ENCODE measurements around the gene PLEKHA6. TPM values are rescaled to one million over a fixed set of nuclear protein-coding genes. Genes with fewer than 3 reads are reported as not detected.

PLEKHA6 gene
- total RNA-seq, 1 experiment from 2014 or later, result 5.5 TPM

GRCh38 chr1:204359131-204359473 is 627 bp downstream of the PLEKHA6 start:
- POLR2A ChIA-PET, result no interaction called here
- intact Hi-C loops (cut with micrococcal nuclease; ENCODE audit: unreplicated experiment), result no loop called here
- CTCF ChIA-PET, result interaction anchor here (0.7 kb wide), 1 partner anchor 129 kb away, joined by 3 read pairs; no protein-coding TSS in a partner anchor

GRCh38 chr1:204358605-204359004 is 1.1 kb downstream of the PLEKHA6 start:
- ATAC-seq, result no peak
- Histone ChIP-seq H3K4me3 (ENCODE audit: low read depth in 2 of 2, low read length in 2 of 2) (no peak overlapping the region), H3K4me1 (ENCODE audit: control insufficient read depth, insufficient read depth, low read length) (no peaks in the 10 kb centered on the region; the same call in 1 of the 2 replicates), H3K27ac (ENCODE audit: low read length) (no peak overlapping the region), H3K9me3 (ENCODE audit: control insufficient read depth, insufficient read depth, low read depth, low read length) (no peaks in the 10 kb centered on the region), H3K36me3 (ENCODE audit: control insufficient read depth, insufficient read depth, low read length) (no peaks in the 10 kb centered on the region), H3K27me3 (ENCODE audit: control insufficient read depth, insufficient read depth, low read length) (no peaks in the 10 kb centered on the region)
- POLR2A ChIA-PET, result no interaction called here
- TF ChIP-seq TCF7L2 (IDR thresholded peaks at IDR 0.05; ENCODE audit: low read depth, low read length), result no peak
- TF ChIP-seq CTCF (IDR thresholded peaks at IDR 0.05), result no peak
- TF ChIP-seq SIN3A (IDR thresholded peaks at IDR 0.05; ENCODE audit: borderline replicate concordance, insufficient read depth, low read depth, low read length), result no peak
- TF ChIP-seq POLR2AphosphoS5 (IDR thresholded peaks at IDR 0.05; ENCODE audit: low read depth, low read length), result no peak
- no peak for TF ChIP-seq REST (IDR thresholded peaks at IDR 0.05; ENCODE audit: insufficient read depth in 1 of 2, low read depth in 2 of 2, low read length in 1 of 2)
- DNase-seq (ENCODE audit: low read depth, low spot score), result no peak
- no TSS peak for BruUV-seq (replicated peaks)
- intact Hi-C loops (cut with micrococcal nuclease; ENCODE audit: unreplicated experiment) (no loop called here), in situ Hi-C loops (cut with HindIII; ENCODE audit: low pct_unique_long_range_greater_than_20kb, low sequenced_read_pairs) (no loop called here)
- CTCF ChIA-PET, result interaction anchor here (0.7 kb wide), 1 partner anchor 128 kb away, joined by 3 read pairs; no protein-coding TSS in a partner anchor

More at GRCh38 chr1:204359131-204359473, 627 bp downstream of the PLEKHA6 start:
- BruUV-seq (replicated peaks), result no TSS peak
- no peak for TF ChIP-seq POLR2AphosphoS5 (IDR thresholded peaks at IDR 0.05; ENCODE audit: low read depth, low read length)
- TF ChIP-seq TCF7L2 (IDR thresholded peaks at IDR 0.05; ENCODE audit: low read depth, low read length), result no peak
- TF ChIP-seq CTCF (IDR thresholded peaks at IDR 0.05), result no peak
- TF ChIP-seq REST (IDR thresholded peaks at IDR 0.05; ENCODE audit: insufficient read depth in 1 of 2, low read depth in 2 of 2, low read length in 1 of 2), result no peak
- TF ChIP-seq SIN3A (IDR thresholded peaks at IDR 0.05; ENCODE audit: borderline replicate concordance, insufficient read depth, low read depth, low read length), result no peak
- no peaks in the 10 kb centered on the region for H3K36me3 ChIP-seq (ENCODE audit: control insufficient read depth, insufficient read depth, low read length)
- ATAC-seq (no peak), DNase-seq (ENCODE audit: low read depth, low spot score) (no peak)
- no peaks in the 10 kb centered on the region for H3K9me3 ChIP-seq (ENCODE audit: control insufficient read depth, insufficient read depth, low read depth, low read length)
- H3K4me3 ChIP-seq (ENCODE audit: low read depth in 2 of 2, low read length in 2 of 2), result no peak overlapping the region
- in situ Hi-C loops (cut with HindIII; ENCODE audit: low pct_unique_long_range_greater_than_20kb, low sequenced_read_pairs), result no loop called here
- no peaks in the 10 kb centered on the region for H3K27me3 ChIP-seq (ENCODE audit: control insufficient read depth, insufficient read depth, low read length)
- no peak overlapping the region for H3K27ac ChIP-seq (ENCODE audit: low read length)
- peaks cover 4% of the 10 kb centered on the region; the same call in 1 of the 2 replicates for H3K4me1 ChIP-seq (ENCODE audit: control insufficient read depth, insufficient read depth, low read length)

All from Panc1 (cell line).